GM18502 (cell line): ENCODE results near the gene HSD17B7.
A peak's percentile ranks its signal among the peaks of the same experiment; 100 is the strongest.
"Not testable (repeated sequence)": the region's sequence is repeated elsewhere in the genome, so short reads cannot be mapped to it uniquely, and the experiment has no call there.

Experiments
- ATAC-seq: cut with Tn5 transposase; IDR thresholded peaks from one replicate; pipeline ENCODE4 v1.9.1; 2021; ENCODE audit warnings: mild to moderate bottlenecking; ENCODE audit not compliant: unreplicated experiment, poor library complexity

HSD17B7 gene

GRCh38 chr1:162790303-162790984 is at the start of gene HSD17B7:
TSS of gene HSD17B7 (plus strand) at chr1:162790702. CDS start at chr1:162790801, 99 bp downstream.
- peak; percentile 99 for ATAC-seq

- ATAC-seq, result no peak
Measured at GRCh38 chr1:162740755-162741154, 49.7 kb upstream of the HSD17B7 start.

- no peak for ATAC-seq
Measured at GRCh38 chr1:162741574-162741973, 48.9 kb upstream of the HSD17B7 start.

GRCh38 chr1:162746264-162746942 is 44.1 kb upstream of the HSD17B7 start:
- ATAC-seq, result not testable (repeated sequence)

GRCh38 chr1:162753001-162753658 is 37.4 kb upstream of the HSD17B7 start:
- no peak for ATAC-seq

- ATAC-seq, result no peak
Measured at GRCh38 chr1:162753998-162754585, 36.4 kb upstream of the HSD17B7 start.

GRCh38 chr1:162755306-162755705 is 35.2 kb upstream of the HSD17B7 start:
- ATAC-seq, result no peak

GRCh38 chr1:162756523-162756922 is 34.0 kb upstream of the HSD17B7 start:
- no peak for ATAC-seq

GRCh38 chr1:162757476-162757875 is 33.0 kb upstream of the HSD17B7 start:
- no peak for ATAC-seq

- ATAC-seq, result no peak
Measured at GRCh38 chr1:162765788-162766187, 24.7 kb upstream of the HSD17B7 start.

- no peak for ATAC-seq
Measured at GRCh38 chr1:162772571-162773154, 17.8 kb upstream of the HSD17B7 start.

GRCh38 chr1:162774007-162774406 is 16.5 kb upstream of the HSD17B7 start:
- ATAC-seq, result no peak

GRCh38 chr1:162779043-162779442 is 11.5 kb upstream of the HSD17B7 start:
- ATAC-seq, result no peak

- no peak for ATAC-seq
Measured at GRCh38 chr1:162782671-162783070, 7.8 kb upstream of the HSD17B7 start.

- not testable (repeated sequence) for ATAC-seq
Measured at GRCh38 chr1:162784926-162785325, 5.6 kb upstream of the HSD17B7 start.

- ATAC-seq, result not testable (repeated sequence)
Measured at GRCh38 chr1:162788783-162789182, 1.7 kb upstream of the HSD17B7 start.

- ATAC-seq, result not testable (repeated sequence)
Measured at GRCh38 chr1:162790985-162791357, 469 bp downstream of the HSD17B7 start.

- ATAC-seq, result not testable (repeated sequence)
Measured at GRCh38 chr1:162794284-162794683, 3.8 kb downstream of the HSD17B7 start.

GRCh38 chr1:162796617-162797279 is 6.2 kb downstream of the HSD17B7 start:
- ATAC-seq, result not testable (repeated sequence)
